ENCODE measurements around the gene KCNN1. TPM values are rescaled to one million over a fixed set of nuclear protein-coding genes. Genes with fewer than 3 reads are reported as not detected.

The KCNN1 gene
- total RNA-seq, 2 donors from 2014 or later, result 0.33 TPM; not detected in 1

GRCh38 chr19:17944301-17944700 lies 22.6 kb upstream of the KCNN1 start:
- intact Hi-C loops (cut with DNase I), result loop anchor here (5.0 to 10.0 kb wide), 3 partner anchors 53 to 120 kb away; no protein-coding TSS in a partner anchor
- DNase-seq (ENCODE audit: low spot score), result no peak

DNA sequence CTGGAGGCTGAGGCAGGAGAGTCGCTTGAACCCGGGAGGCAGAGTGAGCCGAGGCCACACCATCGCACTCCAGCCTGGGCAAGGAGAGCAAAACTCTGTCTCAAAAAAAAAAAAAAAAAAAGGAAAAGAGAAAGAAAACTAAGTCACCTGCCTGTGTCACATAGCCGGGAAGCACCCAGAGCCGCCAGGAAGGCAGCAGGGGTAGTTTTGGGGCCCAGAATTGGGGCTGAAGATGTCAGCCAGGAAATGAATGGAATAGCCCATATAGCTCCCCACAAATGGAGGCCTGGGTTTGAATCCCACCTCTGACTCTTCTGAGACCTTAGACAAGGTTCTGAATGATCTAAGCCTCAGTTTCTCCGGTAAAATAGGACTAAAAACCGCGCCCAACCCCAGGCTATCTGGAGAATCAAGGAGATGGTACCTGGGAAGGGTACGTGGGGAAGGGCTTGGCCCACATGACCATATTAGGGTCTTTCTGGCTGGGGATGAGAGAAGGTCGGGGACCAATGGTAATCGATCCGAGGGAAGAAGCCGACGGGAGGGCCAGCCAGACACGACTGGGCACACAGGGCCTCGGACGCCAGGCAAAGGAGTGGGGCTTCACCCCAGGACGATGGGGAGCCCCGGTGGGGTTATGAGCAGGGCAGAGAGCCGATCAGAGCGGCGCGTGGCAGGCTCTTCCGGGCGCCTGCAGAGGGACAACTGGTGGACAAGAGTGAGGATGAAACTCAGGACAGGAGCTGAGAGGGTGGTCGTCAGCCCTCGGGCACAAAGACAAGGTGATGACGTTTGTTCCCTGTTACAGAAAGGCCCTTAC lies 19.7 kb upstream of the KCNN1 start:
- no peak for DNase-seq (ENCODE audit: low spot score)
- intact Hi-C loops (cut with DNase I), result loop anchor here (10.0 kb wide), 2 partner anchors 108 to 118 kb away; no protein-coding TSS in a partner anchor

- intact Hi-C loops (cut with DNase I), result loop anchor here (10.0 kb wide), 2 partner anchors 107 to 117 kb away; no protein-coding TSS in a partner anchor
- peak; percentile 97 for DNase-seq (ENCODE audit: low spot score)
These were observed 18.9 kb upstream of the KCNN1 start for GRCh38 chr19:17947815-17948513.

DNA sequence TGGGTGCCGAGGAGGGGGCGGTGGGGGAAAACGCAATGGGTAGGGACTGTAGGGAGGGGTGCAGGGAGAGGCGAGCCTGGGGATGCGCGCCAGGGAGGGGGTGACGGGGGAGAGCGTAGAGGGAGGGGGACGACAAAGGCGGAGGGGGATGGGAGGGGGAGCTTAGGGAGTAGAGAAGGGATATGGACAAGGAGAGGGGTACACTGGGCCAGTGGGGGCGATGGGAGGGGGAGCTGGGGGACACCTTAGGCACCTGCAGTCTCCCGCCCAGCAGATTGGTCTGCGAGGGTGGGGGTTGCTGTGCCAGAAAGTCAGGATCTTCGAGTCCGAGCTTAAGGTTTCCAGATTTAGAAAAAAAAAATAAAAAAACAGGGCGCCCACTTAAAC lies 18.4 kb upstream of the KCNN1 start:
- no peak for DNase-seq (ENCODE audit: low spot score)
- intact Hi-C loops (cut with DNase I), result loop anchor here (10.0 kb wide), 2 partner anchors 106 to 116 kb away; no protein-coding TSS in a partner anchor

- intact Hi-C loops (cut with DNase I), result loop anchor here (10.0 kb wide), 2 partner anchors 106 to 116 kb away; no protein-coding TSS in a partner anchor
- DNase-seq (ENCODE audit: low spot score), result no peak
These were observed 17.7 kb upstream of the KCNN1 start for GRCh38 chr19:17948931-17949930.

- intact Hi-C loops (cut with DNase I), result loop anchor here (10.0 kb wide), 2 partner anchors 105 to 115 kb away; no protein-coding TSS in a partner anchor
- no peak for DNase-seq (ENCODE audit: low spot score)
These were observed 17.0 kb upstream of the KCNN1 start for GRCh38 chr19:17949956-17950309.

DNA sequence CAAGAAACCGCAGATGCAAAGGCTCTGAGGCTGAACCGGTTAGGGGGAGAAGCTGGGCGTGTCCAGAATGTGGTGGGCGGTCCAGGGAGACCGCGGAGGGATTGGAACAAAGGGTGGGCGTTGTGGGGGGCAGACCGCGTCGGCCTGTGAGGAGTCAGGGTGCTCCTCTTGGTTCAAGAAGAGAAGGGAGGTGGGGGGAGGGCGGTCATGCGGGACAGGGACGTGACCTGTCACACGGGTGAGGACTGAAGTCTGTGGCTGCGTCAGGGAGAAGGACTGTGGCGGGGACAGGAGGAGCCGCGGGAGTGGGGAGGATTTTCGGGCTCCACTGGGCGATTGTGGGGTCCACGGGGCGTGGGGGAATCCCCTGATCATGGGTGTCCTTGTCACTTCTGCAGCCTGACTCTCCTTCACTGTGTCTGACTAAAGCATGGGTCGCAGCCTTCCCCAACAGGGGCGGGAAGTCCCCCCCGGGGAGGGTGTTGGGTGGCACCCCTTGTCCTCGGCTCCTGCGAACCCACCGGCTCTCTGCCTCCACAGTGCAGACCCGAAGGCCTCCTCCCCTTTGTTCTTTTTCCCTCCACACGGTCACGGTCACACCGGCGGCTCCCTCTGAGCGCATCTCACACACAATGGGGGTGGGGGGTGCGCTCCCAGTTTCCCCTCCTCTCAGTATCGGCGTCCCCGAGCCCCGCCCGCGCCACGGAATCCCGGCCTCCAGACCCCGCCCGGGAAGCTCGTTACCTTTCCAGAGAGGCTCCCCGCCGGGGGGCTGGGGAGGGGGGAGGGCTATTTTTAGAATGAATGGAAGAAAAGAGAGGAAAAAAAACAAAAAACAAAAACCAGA lies 16.4 kb upstream of the KCNN1 start:
- no peak for DNase-seq (ENCODE audit: low spot score)
- intact Hi-C loops (cut with DNase I), result no loop called here

DNA sequence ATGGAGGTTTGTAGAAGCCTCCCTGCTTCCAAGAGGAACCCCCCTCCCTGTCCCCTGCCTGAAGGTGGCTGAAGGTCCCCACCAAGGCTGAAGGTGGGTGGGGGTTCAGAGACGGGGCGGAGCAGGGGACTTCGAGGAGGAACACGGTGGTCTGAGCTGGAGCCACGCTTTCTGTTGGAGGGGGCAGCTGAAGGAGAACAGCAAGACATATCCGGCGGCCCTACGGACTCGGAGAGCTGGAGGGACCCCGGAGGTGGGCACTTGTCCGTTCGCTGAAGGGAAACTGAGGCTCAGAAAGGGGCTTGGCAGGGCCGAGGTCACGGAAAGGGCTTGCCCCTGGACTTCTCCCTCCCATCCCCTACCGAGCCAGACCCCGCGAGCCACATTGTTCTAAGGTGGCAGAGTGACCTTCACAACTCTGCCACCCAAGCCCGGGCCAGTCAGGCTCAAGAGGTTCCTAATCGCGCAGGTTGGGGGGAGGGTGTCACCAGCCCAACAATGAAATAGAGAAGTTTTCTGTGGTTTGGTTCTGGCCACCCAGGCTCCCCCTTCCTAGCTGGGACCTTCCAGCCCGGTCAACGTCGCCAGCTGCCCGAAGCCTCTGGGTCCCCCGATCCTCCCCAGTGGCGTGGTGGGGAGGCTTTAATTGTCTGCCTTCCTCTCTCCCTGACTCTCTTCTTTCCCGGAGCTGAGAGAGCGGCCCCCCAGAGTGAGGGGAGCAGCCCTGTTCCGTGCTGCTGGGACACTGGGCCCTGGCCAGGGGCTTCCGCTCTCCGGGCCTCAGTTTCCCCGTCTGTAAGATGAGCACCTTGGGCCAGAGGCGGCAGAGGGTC lies 15.5 kb upstream of the KCNN1 start:
- intact Hi-C loops (cut with DNase I), result no loop called here
- DNase-seq (ENCODE audit: low spot score), result no peak

DNA sequence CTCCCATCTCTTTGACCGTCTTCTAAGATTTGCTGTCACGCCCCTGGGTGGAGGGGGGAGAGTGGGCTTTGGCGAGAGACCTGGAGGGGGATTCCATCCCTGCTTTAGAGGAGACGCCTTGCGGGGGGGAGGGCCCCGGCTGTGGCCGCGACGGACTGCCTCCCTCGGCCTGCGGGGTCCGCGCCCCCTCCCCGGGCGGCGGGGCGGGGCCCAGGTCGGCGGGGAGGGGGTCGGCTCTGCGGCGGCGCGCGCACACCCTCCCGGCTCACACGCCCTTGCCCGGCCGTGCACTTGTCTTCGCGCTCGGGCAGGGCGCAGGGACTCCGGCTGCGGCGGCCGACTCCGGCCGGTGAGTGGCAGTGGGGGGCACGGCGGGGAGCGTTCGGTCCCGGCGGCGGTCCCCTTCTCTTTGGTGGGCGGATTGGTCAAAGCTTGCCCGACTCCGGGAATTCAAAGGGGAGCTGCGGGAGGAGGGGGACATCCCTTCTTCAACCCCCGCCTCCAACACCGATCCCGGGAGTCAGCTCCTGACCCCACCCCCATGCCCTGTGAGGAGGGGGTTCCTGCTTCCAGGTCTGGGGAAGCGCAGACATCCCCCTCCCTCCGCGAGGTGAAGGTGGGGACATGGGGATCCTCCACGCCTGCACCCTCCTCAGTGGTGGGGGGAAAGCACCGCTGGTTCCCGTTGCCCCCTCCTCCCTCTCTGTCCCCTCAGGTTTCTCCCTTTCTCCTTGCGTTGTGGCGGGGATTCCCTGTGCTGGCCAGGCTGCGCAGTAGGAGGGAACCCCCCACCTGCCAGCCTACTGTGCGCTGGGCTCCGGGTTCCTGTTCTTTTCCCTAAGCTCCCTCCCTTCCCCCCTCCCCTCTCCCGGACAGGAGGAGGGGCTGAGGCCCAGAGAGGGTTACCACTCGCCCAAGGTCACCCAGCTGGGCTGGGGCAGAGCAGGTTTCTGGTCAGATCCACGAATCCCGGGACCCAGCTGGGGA lies 14.6 kb upstream of the KCNN1 start:
- intact Hi-C loops (cut with DNase I), result no loop called here
- no peak for DNase-seq (ENCODE audit: low spot score)

DNA sequence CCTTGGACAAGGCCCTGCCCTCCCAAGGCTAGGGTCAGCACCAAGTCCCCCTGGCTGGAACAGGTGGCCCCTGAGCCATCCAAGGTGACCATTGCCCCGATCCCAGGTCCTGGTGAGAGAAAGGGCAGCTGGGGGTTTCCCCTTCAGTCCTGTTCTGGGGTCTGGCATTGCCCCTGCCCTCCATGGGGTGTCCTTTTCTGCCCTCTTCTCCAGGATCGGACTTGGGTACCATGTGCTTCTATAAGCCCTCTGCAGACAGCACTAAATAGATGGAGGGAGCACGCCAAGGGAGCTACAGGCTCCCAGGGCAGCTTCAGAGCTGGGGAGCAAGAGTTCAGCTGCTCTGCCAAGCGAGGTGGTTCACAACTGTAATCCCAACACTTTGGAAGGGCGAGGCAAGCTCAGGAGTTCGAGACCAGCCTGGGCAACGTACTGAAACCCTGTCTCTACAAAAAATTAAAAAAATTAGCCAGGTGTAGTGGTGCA lies 13.5 kb upstream of the KCNN1 start:
- intact Hi-C loops (cut with DNase I), result no loop called here
- no peak for DNase-seq (ENCODE audit: low spot score)

- DNase-seq (ENCODE audit: low spot score), result no peak
- intact Hi-C loops (cut with DNase I), result no loop called here
These were observed 13.0 kb upstream of the KCNN1 start for GRCh38 chr19:17953869-17954268.

DNA sequence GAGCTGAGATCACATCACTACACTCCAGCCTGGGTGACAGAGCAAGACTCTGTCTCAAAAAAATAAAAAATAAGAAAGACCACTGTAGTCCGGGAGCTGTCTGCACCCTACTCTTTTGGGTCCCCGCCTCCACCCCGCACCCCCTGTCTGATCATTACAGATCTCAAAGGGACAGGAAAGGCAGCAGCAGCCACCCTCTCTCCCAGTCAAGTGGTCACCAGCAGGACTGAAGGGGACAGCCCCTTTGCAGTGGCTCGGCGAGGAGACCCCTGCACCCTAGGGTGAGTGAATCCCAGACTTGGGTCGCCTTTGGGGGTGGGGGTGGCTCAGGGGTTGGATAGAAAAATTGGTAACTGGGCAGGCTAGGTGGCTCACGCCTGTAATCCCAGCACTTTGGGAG lies 12.5 kb upstream of the KCNN1 start:
- no peak for DNase-seq (ENCODE audit: low spot score)
- intact Hi-C loops (cut with DNase I), result no loop called here

GRCh38 chr19:17957149-17957849 lies 9.6 kb upstream of the KCNN1 start:
- no peak for DNase-seq (ENCODE audit: low spot score)
- intact Hi-C loops (cut with DNase I), result no loop called here

DNA sequence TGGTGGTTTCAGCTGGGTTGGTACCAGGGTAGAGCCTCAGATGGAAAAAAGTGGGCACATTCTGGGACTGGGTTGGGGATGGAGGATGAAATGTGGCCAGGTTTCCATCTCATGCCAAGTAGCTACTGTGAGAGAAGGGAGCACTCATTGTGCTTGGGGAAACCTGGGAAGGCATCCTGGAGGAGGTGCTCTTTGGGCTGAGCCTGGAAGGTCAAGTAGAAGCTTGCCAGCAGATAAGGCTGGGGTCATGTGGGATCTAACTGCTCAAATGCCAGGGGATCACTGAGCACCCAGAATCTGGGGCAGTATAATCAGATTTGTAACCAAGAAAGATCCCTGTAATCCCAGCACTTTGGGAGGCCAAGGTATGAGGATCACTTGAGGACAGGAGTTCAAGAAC lies 9.0 kb upstream of the KCNN1 start:
- intact Hi-C loops (cut with DNase I), result no loop called here
- DNase-seq (ENCODE audit: low spot score), result no peak

DNA sequence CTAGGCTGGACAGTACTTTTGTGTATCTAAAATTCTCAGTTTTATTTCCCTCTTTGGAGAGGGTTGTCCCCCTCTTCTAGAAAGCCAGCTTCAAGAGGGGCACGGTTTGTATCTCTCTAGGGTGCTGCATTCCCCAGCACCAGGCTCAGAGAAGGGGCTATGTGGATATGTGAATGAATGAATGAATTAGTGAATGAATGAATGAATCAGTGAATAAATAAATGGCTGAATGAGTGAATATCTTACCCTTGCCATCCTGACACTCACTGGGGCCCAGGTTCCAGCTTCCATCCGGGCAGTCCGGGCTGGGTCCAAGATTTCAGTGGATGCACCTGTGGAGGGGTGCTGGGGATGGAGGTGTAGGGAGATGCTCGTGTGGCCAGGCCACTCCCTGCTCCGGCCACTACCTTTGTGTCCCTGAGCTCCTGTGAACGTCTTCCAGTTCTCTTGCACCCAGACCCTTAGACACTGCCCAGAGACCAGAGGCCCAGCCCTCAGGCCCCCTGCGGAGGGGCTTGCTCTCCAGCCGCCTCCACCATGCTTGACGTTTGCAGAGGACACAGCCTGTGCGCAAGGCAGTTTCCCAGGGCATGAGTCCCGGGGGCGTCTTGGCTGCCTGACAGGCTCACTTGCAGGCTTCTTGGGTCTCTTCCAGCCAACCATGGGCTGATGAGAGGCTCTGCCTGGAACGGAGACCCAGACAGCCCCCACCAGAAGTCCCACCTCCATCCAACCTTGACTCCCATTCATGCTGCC lies 2.8 kb upstream of the KCNN1 start:
- no peak for DNase-seq (ENCODE audit: low spot score)
- intact Hi-C loops (cut with DNase I), result no loop called here
